ENCODE results near the gene KRTAP9-3.
"Not testable (repeated sequence)": the region's sequence is repeated elsewhere in the genome, so short reads cannot be mapped to it uniquely, and the experiment has no call there.

The KRTAP9-3 gene

GRCh38 chr17:41232399-41233105, at the start of gene KRTAP9-3:
KRTAP9-3 (plus strand) TSS chr17:41232449; CDS start chr17:41232502, 53 bp downstream.
- DNase-seq (ENCODE audit: low read depth) = not testable (repeated sequence)

GRCh38 chr17:41184480-41184961, 47.7 kb upstream of the KRTAP9-3 start, which contains the start of gene KRTAP4-1:
KRTAP4-1 (minus strand) TSS chr17:41184911; CDS start chr17:41184854, 57 bp downstream.
- no peak for DNase-seq (ENCODE audit: low read depth)

GRCh38 chr17:41185001-41185400, 47.2 kb upstream of the KRTAP9-3 start:
- no peak for DNase-seq (ENCODE audit: low read depth)

- no peak for DNase-seq (ENCODE audit: low read depth)
Measured at GRCh38 chr17:41186872-41187271, 45.4 kb upstream of the KRTAP9-3 start.

- DNase-seq (ENCODE audit: low read depth) = not testable (repeated sequence)
Measured at GRCh38 chr17:41189837-41190318, 42.4 kb upstream of the KRTAP9-3 start, which contains the start of gene KRTAP9-1. KRTAP9-1 (plus strand) TSS chr17:41189887; CDS start chr17:41189887, 0 bp downstream.

GRCh38 chr17:41190328-41190727, 41.9 kb upstream of the KRTAP9-3 start:
- DNase-seq (ENCODE audit: low read depth) = no peak

- DNase-seq (ENCODE audit: low read depth) = no peak
Measured at GRCh38 chr17:41196068-41196467, 36.2 kb upstream of the KRTAP9-3 start.

GRCh38 chr17:41199421-41200078, 32.7 kb upstream of the KRTAP9-3 start:
- no peak for DNase-seq (ENCODE audit: low read depth)

GRCh38 chr17:41211845-41212466, 20.3 kb upstream of the KRTAP9-3 start:
- peak; percentile 21 for DNase-seq (ENCODE audit: low read depth)

- no peak for DNase-seq (ENCODE audit: low read depth)
Measured at GRCh38 chr17:41212524-41213169, 19.6 kb upstream of the KRTAP9-3 start.

- DNase-seq (ENCODE audit: low read depth) = no peak
Measured at GRCh38 chr17:41215681-41216080, 16.6 kb upstream of the KRTAP9-3 start.

- no peak for DNase-seq (ENCODE audit: low read depth)
Measured at GRCh38 chr17:41223821-41224220, 8.4 kb upstream of the KRTAP9-3 start.

GRCh38 chr17:41226051-41226450, 6.2 kb upstream of the KRTAP9-3 start:
- DNase-seq (ENCODE audit: low read depth) = no peak

- not testable (repeated sequence) for DNase-seq (ENCODE audit: low read depth)
Measured at GRCh38 chr17:41226598-41227095, 5.6 kb upstream of the KRTAP9-3 start, which contains the start of gene KRTAP9-2. KRTAP9-2 (plus strand) TSS chr17:41226648; CDS start chr17:41226655, 7 bp downstream.

- no peak for DNase-seq (ENCODE audit: low read depth)
Measured at GRCh38 chr17:41230094-41230493, 2.2 kb upstream of the KRTAP9-3 start.

- DNase-seq (ENCODE audit: low read depth) = no peak
Measured at GRCh38 chr17:41231731-41232130, 518 bp upstream of the KRTAP9-3 start.

- DNase-seq (ENCODE audit: low read depth) = not testable (repeated sequence)
Measured at GRCh38 chr17:41237116-41237515, 4.9 kb downstream of the KRTAP9-3 start.

GRCh38 chr17:41237949-41238437, 5.7 kb downstream of the KRTAP9-3 start, which contains the start of gene KRTAP9-8:
KRTAP9-8 (plus strand) TSS chr17:41237999; CDS start chr17:41238052, 53 bp downstream.
- not testable (repeated sequence) for DNase-seq (ENCODE audit: low read depth)

GRCh38 chr17:41246995-41247787, 14.9 kb downstream of the KRTAP9-3 start:
- DNase-seq (ENCODE audit: low read depth) = not testable (repeated sequence)

GRCh38 chr17:41249637-41250240, 17.5 kb downstream of the KRTAP9-3 start, which contains the start of gene KRTAP9-4:
KRTAP9-4 (plus strand) TSS chr17:41249687; CDS start chr17:41249721, 34 bp downstream.
- not testable (repeated sequence) for DNase-seq (ENCODE audit: low read depth)
